GM12874 (cell line): ENCODE results near the gene IGSF6.

Experiments
- CTCF ChIP-seq: IDR thresholded peaks from 2 replicates; pipeline ENCODE4 v1.5.1; 2011; ENCODE audit warnings: low read depth, mild to moderate bottlenecking, control low read depth, low read length, moderate library complexity; ENCODE audit not compliant: insufficient read depth

Gene IGSF6

GRCh38 chr16:21626659-21627277, 25.6 kb downstream of the IGSF6 start:
- TF ChIP-seq CTCF = no peak

GRCh38 chr16:21625026-21625425, 27.4 kb downstream of the IGSF6 start:
- no peak for TF ChIP-seq CTCF

GRCh38 chr16:21622545-21622944, 29.9 kb downstream of the IGSF6 start:
- TF ChIP-seq CTCF = no peak

GRCh38 chr16:21620592-21620991, 31.8 kb downstream of the IGSF6 start:
- no peak for TF ChIP-seq CTCF

- TF ChIP-seq CTCF = no peak
Measured at GRCh38 chr16:21619765-21620425, 32.5 kb downstream of the IGSF6 start.

- TF ChIP-seq CTCF = no peak
Measured at GRCh38 chr16:21618281-21618680, 34.1 kb downstream of the IGSF6 start.

- TF ChIP-seq CTCF = no peak
Measured at GRCh38 chr16:21617607-21618006, 34.8 kb downstream of the IGSF6 start.
